Erythroblast (primary cell): ENCODE results near the gene WDR7.

Experiments
- GATA1 ChIP-seq: IDR thresholded peaks from 2 replicates; pipeline ENCODE4 v1.6.1; 2011; ENCODE audit warnings: low read depth, mild to moderate bottlenecking, control low read depth, low read length, moderate library complexity
- POLR2A ChIP-seq: IDR thresholded peaks from 2 replicates; pipeline ENCODE4 v1.6.1; 2011; ENCODE audit warnings: mild to moderate bottlenecking, low read length

DNA sequence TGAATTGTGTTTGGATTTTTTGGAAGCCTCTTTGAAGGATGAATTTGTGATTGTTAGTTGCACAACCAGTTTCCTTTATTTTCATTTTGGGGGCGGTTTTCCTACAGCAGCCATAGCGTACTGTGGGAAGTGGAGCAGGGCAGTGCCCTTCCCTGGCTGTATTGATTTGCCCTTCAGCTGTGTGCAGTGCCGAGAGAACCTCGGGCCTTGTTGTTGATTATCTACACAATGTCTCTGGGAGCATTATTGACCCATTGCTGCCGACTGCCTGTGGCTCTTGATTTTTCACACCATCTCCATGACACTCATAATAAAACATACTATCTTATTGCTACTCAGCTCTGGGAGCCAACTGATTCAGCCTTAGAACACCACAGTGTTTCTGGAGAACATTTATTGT is 333.6 kb downstream of the WDR7 start:
- no peak for TF ChIP-seq POLR2A
- TF ChIP-seq GATA1: no peak
